ENCODE data around the gene LONRF3.

Gene LONRF3

DNA sequence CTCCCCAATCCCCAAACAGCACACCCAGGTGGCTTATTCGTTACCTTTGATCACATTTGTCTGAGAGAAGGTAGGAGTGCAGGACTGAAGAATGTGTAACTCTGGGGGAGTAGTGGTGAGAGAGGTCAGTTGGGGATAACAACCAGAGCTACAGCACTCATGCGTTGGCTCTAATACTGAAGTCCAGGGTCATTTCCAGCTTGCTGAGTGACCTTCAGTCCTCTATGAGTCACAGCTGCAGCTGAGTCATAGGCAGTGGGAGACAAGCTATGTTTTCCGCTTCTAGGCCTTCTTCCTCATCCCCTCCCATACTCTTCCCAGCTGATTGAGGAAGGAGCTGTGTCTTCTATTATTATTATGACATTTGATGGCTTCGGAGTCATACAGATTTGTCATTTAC is 66.8 kb downstream of the LONRF3 start:
- peak in 1 of 2 experiments; percentile 35 for DNase-seq

DNA sequence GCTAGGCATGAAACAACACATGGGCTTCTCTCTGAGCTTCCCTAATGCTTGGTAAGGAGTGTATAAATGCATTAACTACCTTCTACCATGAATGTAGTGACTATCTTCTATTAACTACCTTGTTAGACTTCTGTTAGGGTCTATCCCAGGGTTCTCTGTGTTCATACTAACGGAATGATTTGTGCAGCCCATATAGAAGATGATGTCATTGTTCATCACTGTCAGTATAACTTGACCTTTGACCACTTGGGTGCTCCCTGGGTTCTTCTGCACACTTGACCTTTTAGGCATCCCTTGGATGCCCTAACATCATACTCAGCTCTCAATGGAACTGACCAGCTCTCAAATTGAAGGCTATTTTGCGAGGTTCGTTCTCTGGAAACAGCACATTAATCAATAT is 67.6 kb downstream of the LONRF3 start:
- no peak for DNase-seq

DNA sequence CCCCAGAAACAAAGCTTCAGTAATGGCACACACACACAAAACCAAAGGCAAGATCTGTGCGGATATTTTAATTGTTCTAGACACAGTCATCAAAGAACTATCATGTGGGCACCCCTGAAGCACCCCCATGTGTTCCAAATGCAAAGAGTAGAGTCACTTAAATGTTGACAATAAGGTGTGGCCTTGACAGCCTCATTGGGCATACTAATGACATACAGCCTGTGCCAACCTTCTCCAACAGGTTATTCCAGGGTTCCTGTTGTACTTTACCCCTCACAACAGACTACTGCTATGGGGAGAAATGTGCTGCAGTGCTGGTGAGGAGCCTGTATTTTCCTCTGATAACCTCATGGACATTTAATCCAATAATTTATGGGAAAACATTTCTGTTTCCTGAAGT is 68.6 kb downstream of the LONRF3 start:
- DNase-seq = no peak

DNA sequence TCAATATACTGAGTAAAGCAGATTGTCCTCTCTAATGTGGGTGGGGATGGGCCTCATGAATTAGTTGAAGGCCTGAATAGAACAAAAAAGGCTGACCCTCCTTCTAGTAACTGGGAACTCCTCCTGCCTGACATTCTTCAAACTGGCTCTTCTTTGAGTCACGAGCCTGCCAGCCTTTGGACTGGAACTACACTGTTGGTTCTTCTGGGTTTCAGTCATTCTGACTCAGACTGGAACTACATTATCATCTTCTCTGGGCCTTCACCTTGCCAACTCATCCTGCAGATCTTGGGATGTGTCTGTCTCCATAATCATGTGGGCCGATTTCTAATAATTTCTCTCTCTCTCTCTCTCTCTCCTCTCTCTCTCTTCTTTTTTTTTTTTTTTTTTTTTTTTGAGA is 71.5 kb downstream of the LONRF3 start:
- DNase-seq = no peak

DNA sequence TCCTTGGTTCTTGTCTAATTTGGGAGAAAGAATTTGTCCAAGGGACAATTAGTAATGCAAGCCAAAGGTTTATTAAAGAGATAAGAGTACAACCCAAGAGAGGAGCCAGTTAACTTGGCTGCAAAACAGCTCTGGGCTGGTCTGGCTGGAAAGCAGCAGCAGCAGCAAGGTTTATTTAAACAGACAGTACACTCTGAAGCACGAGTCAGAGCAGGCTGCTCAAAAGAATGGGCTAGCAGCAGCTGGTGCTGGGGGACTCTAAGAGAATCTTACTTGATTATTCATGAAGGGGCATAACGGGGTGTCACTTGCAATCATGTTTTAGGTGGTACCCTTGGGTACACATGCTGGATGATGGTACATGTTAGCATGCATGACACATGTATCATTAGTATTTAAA is 81.3 kb downstream of the LONRF3 start:
- DNase-seq = no peak

DNA sequence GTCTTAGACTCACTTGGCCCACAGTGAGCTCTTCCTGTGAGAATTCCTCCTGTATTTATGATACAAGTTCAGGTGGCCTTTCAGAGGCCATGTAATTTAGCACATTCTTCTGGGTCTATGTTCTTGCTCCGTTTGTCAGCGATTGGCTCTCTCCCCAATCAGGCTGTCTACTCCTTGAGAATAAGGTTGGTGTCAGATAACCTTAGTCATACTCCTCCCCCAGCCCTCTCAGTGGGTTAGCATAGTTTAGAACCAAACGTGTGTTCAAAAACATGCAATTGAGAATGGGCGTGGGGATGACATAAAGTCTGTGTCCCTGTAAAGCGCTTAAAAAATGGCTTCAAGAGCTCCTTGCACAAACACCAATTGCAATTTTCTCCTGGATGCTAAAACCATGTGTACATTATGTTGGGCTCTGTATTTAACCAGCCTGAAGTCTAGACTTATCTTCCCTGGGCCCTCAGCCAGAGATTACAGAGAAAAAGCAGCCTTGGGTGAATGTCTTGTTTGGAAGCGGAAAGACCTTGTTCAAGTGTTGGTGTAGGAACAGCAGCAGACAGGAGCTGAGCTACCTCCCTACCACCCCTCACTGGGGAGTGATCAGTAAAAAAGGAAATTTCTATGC is 88.4 kb downstream of the LONRF3 start:
- no peak for DNase-seq

DNA sequence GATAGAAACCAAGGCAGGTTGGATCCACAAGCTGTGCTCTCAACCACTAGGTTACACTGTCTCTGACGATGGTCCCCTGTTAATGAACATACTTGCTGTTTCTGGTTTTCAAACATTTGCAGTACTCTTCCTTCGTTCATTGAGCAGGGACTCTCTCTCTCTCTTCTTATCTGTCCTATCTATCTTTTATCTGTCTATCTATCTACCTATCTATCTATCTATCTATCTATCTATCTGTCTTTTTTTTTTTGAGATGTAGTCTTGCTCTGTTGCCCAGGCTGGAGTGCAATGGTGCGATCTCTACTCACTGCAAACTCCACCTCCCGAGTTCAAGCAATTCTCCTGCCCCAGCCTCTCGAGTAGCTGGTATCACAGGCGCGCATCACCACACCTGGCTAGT is 89.0 kb downstream of the LONRF3 start:
- DNase-seq = no peak

DNA sequence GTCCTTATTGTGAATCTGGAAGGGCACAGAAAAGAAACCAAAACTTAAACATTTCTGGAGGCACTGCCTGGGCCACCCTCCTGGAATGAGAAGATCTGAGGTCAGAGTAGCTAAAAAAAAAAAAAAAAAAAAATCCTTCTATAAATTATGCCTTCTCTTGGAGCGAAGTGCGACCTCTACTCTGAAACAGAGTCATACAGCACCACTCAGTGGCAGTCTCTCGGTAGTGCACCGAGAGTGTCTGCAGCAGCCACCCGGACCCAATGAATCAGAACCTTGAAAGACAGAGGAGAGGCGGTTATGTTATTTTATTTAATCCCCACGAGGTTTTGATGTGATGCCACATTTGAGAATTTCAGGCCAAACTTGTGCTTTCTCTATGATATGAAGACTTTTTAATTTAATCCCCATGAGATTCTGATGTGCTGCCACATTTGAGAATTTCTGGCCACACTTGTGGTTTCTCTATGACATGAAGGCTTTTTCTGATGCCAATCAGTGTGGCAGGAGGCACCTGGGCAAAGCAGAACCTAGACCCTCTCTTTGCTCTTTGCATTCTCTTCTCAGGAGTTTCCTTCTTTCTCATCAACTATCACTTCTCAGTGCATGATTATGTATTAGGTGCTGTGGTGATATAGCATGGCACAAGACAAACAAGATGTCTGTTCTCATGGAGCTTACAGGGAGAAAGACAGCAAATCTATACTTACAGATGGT is 92.8 kb downstream of the LONRF3 start:
- DNase-seq = peak; percentile 1
